GM21390 (cell line): ENCODE data around the gene SLC51B.
"Not testable (repeated sequence)": the region's sequence is repeated elsewhere in the genome, so short reads cannot be mapped to it uniquely, and the experiment has no call there.

Source experiments
- ATAC-seq: cut with Tn5 transposase; IDR thresholded peaks from one replicate; pipeline ENCODE4 v1.9.1; 2021; ENCODE audit not compliant: unreplicated experiment

The SLC51B gene

GRCh38 chr15:65044724-65045481 is at the start of gene SLC51B:
Gene SLC51B, plus strand, starts transcription at chr15:65045387. Its CDS starts 4,618 bp downstream, at chr15:65050005.
- ATAC-seq = no peak

DNA sequence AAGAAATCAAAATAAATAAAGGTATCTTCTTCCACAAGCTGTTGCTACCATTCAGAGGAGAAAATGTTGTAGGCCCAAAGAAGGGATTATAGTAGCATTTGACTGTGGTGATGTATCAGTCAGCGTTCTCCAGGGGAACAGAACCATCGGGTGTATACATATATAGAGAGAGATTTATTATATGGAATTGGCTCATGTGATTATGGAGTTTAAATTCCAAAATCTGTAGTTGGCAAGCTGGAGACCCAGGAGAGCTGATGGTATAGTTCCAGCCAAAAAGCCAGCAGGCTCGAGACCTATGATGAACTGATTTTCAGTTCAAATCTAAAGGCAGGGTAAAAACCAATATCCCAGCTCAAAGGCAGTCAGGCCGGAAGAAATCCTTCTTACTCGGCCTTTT is 48.1 kb upstream of the SLC51B start:
- no peak for ATAC-seq

DNA sequence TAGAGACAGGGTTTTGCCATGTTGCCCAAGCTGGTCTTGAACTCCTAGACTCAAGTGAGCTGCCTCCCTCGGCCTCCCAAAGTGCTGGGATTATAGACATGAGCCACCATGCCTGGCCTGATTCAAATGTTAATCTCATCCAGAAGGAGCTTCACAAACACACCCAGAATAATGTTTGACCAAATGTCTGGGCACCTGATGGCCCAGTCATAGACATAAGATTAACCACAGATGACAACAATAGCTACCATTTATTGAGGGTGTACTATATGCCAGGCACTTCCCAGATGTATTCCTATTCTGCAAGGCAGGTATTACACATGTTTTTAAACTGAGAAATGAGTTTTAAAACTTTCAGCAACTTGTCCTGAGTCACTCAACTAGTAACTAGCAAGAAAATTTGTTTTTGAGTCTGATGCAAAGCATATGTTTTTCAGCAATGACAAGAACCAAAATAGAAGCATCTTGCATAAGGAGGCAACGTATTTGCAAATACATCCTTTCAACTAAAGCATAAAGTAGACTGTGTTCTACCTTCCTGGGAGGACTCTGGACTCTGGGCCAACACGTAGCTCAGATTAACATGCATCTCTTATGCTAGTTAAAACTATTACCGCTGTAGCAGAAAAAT is 47.3 kb upstream of the SLC51B start:
- no peak for ATAC-seq

DNA sequence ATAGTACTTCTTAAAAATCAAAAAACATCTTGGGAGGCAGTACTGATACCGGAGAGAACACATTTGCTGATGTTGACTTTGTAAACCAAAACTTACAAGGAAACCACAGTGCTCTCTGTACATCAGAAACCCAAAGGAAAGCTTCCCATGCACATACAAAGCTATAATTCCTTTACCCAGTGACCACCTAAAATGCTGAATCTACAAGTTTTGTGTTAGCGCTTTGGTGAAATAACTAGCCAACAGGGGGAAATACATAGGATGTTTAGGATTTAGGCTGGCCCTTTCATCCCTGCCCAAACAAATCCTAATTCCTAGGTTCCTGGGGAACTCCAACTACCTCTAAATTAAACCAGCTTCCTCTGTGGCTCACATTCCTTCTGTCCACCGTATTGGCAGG is 40.2 kb upstream of the SLC51B start:
- no peak for ATAC-seq

GRCh38 chr15:65006876-65007275 is 38.3 kb upstream of the SLC51B start:
- no peak for ATAC-seq

DNA sequence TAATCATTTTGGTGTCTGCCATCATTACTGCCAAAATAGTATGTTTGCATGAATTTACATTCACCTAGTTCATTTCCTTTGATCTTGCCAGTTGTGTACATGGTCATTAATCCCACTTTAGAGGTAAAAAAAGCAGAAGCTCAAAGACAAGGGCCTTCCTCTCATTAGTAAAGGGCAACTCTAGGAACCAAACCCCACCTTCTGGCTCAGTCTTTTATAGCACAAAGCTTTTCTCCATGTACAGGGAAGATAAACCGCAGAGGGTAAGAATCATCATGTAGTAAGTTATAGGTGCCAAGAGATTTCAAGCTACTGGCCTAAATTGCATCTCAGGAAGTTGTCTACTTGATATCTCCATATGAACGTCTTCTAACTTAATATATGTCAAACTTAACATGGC is 36.2 kb upstream of the SLC51B start:
- no peak for ATAC-seq

DNA sequence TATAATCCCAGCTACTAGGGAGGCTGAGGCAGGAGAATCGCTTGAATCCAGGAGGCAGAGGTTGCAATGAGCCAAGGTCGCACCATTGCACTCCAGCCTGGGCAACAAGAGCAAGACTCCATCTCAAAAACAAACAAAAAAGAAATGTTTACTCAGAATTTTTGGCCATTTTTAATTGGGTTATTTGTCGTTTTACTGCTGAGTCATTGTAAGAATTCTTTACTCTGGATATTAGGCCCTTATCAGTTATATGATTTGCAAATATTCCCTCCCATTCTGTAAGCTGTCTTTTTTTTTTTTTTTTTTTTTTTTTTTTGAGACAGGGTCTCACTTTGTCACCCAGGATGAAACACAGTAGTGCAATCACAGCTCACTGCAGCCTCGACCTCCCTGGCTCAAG is 34.0 kb upstream of the SLC51B start:
- ATAC-seq = not testable (repeated sequence)

- ATAC-seq = no peak
These were observed 24.8 kb upstream of the SLC51B start for GRCh38 chr15:65020419-65020818.

DNA sequence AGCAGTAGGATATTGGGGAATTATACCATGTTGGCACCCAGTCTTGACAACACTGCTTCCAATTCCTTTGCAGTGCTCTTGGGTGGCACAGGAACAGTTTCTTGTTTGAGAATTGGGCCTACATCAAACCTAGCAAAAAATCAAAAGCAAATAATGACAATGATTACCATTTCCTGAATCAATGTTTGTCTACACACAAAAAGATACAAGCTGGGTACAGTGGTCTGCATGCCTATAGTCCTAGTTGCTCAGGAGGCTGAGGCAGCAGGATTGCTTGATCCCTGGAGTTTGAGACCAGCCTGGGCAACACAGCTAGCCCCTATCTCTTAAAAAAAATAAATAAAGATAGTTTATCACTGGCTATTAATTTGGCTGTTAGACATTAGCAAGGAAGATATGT is 23.7 kb upstream of the SLC51B start:
- ATAC-seq = no peak

- ATAC-seq = no peak
These were observed 18.4 kb upstream of the SLC51B start for GRCh38 chr15:65026756-65027155.

DNA sequence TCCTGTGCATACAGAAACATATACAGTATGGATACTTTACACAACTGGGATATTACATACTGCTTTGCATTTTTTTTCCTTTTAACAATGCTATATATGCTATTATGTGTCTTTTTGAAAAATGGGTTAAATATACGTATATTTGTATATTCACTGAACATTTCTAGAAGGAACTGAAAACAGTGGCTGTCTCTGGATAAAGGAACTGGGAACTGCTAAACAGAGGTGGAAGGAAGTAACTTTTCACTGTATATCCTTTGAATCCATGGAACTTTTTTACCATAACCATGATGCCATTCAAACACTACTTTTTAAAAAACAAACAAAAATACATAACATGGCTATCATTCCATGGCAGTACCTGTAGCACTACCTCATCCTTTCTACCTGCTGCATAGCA is 17.6 kb upstream of the SLC51B start:
- ATAC-seq = no peak

DNA sequence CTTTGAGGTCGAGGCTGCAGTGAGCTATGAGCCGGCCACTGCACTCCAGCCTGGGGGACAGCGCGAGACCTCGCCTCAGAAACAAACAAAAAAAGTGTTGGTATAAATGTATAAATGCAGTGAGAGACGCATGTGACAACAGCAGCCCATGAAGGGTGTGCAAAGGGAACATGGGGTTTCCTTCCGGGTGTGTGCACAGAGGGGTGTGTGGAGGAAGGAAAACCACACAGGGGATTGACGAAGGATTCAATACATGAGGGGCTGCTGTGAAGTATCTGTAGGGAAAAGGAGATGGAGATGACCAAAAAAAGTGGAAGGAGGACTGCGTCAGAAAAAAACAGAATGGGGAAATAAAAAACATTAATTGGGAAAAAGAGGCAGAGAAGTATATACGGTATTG is 16.8 kb upstream of the SLC51B start:
- ATAC-seq = no peak

- peak; percentile 80 for ATAC-seq
These were observed 16.1 kb upstream of the SLC51B start, which contains the start of gene MTFMT for GRCh38 chr15:65028921-65029735. Gene MTFMT, minus strand, starts transcription at chr15:65029639. Its CDS starts 26 bp downstream, at chr15:65029613.

- no peak for ATAC-seq
These were observed 15.4 kb upstream of the SLC51B start for GRCh38 chr15:65029736-65030208.

- no peak for ATAC-seq
These were observed 12.2 kb upstream of the SLC51B start for GRCh38 chr15:65032801-65033537.

- ATAC-seq = no peak
These were observed 11.4 kb upstream of the SLC51B start for GRCh38 chr15:65033659-65034269.

GRCh38 chr15:65034719-65035118 is 10.5 kb upstream of the SLC51B start:
- ATAC-seq = no peak

- ATAC-seq = no peak
These were observed 7.9 kb upstream of the SLC51B start for GRCh38 chr15:65037309-65037708.

GRCh38 chr15:65038428-65038827 is 6.8 kb upstream of the SLC51B start:
- ATAC-seq = no peak

- ATAC-seq = no peak
These were observed 6.4 kb upstream of the SLC51B start for GRCh38 chr15:65038836-65039235.
